ENCODE results near the gene EIF1.
"Not testable (repeated sequence)": the region's sequence is repeated elsewhere in the genome, so short reads cannot be mapped to it uniquely, and the experiment has no call there.

EIF1 gene

GRCh38 chr17:41656249-41657023, 32.2 kb upstream of the EIF1 start:
- DNase-seq: no peak

- no peak for DNase-seq
Observed at GRCh38 chr17:41657176-41657754, 31.4 kb upstream of the EIF1 start.

- DNase-seq: no peak
Observed at GRCh38 chr17:41657936-41658335, 30.7 kb upstream of the EIF1 start.

GRCh38 chr17:41658846-41659245, 29.8 kb upstream of the EIF1 start:
- DNase-seq: no peak

GRCh38 chr17:41659427-41660212, 29.1 kb upstream of the EIF1 start:
- DNase-seq: no peak

- no peak for DNase-seq
Observed at GRCh38 chr17:41660221-41660711, 28.4 kb upstream of the EIF1 start.

GRCh38 chr17:41663451-41664171, 25.1 kb upstream of the EIF1 start:
- DNase-seq: no peak

- DNase-seq: no peak
Observed at GRCh38 chr17:41664172-41664457, 24.6 kb upstream of the EIF1 start.

- no peak for DNase-seq
Observed at GRCh38 chr17:41664587-41665565, 23.8 kb upstream of the EIF1 start.

GRCh38 chr17:41665566-41666236, 23.0 kb upstream of the EIF1 start:
- peak; percentile 92 to 93 for DNase-seq

- peak; percentile 75 for DNase-seq
Observed at GRCh38 chr17:41666237-41666641, 22.4 kb upstream of the EIF1 start.

- peak; percentile 93 to 95 for DNase-seq
Observed at GRCh38 chr17:41666708-41667279, 21.9 kb upstream of the EIF1 start.

GRCh38 chr17:41667280-41668041, 21.2 kb upstream of the EIF1 start:
- DNase-seq: no peak

GRCh38 chr17:41672153-41672552, 16.5 kb upstream of the EIF1 start:
- peak in 1 of 2 donors; percentile 25 for DNase-seq

- DNase-seq: not testable (repeated sequence)
Observed at GRCh38 chr17:41675157-41676057, 13.3 kb upstream of the EIF1 start.

- DNase-seq: no peak
Observed at GRCh38 chr17:41676058-41676419, 12.6 kb upstream of the EIF1 start.

- no peak for DNase-seq
Observed at GRCh38 chr17:41678411-41678906, 10.2 kb upstream of the EIF1 start.

GRCh38 chr17:41678907-41679739, 9.6 kb upstream of the EIF1 start:
- DNase-seq: peak; percentile 51 to 61

All from stimulated activated CD4-positive, alpha-beta T cell treated with anti-CD3 and anti-CD28 coated beads, Interleukin-2, amount 100 ng/mL, for 24 hours (primary cell).